GM19467 (cell line): ENCODE data around the gene PHF12.
A peak's percentile ranks its signal among the peaks of the same experiment; 100 is the strongest.

Experiments
- ATAC-seq: cut with Tn5 transposase; IDR thresholded peaks from one replicate; pipeline ENCODE4 v1.9.1; 2021; ENCODE audit warnings: mild to moderate bottlenecking, moderate library complexity; ENCODE audit not compliant: unreplicated experiment

Gene PHF12

DNA sequence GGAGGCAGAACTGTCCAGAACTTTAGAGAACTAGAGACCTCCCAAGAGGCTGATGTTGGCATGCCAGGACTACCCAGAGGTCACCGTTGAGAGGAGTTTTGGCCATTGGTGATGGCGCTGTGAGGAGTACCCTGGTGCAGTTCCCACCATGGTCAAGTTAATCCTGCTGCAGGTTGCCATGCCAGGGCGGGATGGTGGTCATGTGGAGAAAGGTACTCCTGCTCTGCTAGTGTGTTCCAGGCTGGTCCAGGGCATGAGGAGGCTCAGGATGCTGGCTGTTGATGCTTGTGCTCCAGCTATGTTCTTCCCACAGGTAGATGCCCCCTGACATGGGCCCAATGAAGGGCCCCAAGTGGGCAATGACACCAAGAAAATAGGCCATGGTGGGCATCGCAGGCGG is 4.1 kb upstream of the PHF12 start:
- no peak for ATAC-seq

DNA sequence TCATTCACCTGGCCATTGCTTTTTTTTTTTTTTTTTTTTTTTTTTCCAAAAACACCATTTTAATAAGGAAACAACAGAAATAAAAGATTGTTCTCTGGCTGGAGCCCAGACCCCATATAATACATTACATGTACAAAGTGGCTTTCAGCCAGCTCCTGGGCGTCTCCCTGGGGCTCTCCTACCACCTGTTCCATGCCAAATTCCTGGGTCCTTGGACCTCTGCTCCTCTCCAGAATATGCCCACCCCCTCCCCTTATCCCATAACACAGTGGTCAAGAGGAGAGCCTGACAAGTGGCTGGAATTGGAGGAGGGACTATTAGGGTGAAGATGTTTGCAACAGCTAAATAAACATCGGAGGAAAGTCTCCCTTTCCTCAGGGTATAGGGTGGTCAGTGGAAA is 3.6 kb upstream of the PHF12 start:
- ATAC-seq, result no peak

DNA sequence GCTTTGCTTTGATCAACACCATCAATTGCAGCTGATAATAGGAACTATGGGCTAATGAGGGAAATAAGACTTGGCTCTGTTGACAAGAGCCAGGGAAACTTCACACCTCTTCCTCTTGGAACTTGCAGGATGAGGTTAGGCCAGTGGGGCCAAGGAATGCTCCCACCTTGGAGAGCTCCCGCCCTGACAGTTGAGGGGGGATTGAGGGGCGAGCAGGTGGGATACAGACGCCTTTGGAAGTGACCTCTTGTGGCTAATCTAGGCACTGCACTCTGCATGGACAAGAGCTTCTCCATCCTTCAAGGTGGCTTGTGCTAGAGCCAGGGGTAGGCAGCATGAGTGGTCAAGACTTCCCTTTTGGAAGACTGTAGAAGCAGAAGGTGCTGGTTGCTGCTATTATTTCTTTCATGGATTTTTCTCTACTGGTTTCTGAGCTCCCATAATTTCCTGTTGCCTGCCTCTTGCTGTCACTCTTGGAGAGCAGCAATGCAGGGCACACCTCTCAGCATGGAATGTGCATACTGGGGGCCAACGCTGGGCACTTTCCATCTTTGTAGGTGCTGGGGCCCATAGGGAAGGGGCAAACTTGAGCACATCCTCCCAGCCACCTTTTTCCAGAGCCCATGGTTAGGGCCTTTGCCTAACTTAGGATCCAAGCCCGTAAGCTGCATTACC is 2.3 kb upstream of the PHF12 start:
- ATAC-seq, result no peak

DNA sequence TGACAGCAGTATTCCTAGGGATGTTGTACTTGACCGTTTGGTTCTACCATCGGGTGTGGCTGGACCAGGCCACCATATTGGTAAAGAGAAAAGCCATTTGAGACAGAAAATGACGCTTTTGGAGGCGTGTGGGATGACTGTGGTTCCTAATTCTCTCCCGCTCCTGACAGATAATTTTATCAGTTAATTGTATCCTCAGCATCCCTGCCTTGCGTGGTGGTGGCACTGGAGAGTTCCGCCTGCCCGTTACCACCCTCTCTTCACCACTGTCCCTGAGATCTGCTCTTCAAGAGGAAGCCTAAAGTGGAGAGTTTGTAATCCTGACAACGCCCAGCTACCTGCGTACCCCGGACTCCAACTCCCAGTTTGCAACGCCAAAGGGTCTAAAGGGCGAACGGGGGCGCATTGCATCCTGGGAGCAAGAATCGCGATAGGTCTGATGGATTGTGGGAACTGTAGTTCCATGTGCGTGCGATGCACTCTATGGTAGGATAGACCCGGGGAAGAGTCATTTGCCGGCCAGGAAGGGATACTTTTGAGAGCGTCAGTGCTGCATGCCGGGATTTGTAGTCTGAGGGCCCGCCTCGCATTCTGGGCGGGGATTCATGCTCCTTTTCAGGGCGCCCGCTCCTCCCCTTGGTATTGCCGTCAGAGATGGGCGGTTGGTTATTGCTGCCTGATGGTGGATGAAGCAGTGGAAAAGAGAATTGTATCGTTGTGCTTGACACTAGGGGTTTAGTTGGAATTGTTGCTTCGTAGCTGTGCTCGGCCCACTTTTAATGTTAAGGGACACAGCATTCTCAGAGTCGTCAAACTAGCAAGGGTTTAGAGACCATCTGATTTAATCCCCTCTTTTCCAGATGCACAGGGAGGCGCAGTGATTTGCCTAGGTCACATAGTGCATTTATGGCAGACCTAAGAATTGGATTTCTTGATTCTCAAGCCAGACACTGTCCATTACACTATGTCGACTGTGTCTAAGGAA is 965 bp upstream of the PHF12 start:
- peak; percentile 48 for ATAC-seq

DNA sequence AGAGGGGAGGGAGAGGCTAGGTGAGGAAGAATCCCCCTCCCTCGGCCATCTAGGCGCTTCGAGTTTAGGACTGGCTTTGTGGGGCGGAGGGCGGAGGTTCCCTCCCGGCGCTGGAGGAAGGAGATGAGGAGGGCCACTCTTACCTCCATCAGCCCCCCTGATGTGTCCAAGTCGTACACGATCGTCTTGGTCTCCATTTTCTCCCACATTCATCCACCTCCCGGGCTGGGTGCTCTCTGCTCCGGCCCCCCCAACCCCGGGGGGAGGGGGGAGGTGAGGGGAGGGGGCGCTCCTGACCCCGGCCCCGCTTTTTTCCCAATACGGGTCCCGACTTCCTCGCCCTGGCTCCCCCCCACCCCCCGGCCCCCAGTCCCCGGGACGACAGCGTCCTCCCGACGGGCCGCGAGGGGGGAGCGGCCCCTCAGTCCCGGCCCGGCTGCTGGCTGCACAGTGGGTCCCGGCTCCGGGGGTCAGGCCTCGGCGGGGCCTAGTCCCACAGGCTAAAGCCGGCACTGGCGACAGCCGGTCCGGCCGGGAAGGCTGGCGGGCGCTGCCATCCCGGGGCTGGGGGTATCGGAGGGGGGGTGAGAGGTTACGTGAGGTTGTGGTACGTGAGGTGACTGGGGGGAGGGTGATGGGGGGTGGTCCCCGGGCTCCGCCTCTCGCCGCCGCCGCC is 428 bp downstream of the PHF12 start:
- no peak for ATAC-seq

DNA sequence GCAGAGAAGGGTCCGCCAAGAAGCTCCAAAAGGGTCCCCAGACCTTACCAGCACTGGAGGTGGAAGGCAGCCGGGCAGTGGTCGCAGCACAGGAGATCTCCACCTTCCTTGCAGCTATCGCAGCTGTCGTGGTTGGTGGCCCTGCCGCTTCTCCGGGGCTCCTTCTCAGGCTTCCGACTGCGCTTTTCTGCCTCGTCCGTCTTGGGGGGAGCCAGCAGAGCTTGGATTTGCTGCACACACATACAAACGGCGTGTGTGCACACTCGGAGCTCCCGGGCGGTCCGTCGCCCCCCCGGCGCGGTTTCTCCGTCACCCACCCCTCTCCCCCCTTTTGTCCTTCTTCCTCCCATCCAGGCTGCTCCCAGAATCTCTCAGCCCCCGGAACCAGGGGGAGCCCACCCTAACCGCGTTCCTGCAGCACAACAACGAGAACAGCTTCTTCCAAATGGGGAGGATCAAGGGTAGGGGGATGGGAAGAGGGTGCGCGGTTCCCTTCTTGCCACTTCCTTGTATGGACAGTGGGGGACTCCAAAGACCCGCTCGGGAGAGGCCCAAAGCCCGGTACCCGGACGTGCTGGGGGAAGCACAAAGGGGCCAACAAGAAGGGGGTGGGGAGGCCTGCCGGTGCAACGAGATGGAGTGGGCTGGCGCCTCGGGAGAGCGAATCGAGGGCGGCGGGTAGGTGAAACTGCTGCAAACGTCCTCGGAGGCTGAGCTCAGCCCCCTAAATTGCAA is 1.1 kb downstream of the PHF12 start:
- ATAC-seq, result no peak

DNA sequence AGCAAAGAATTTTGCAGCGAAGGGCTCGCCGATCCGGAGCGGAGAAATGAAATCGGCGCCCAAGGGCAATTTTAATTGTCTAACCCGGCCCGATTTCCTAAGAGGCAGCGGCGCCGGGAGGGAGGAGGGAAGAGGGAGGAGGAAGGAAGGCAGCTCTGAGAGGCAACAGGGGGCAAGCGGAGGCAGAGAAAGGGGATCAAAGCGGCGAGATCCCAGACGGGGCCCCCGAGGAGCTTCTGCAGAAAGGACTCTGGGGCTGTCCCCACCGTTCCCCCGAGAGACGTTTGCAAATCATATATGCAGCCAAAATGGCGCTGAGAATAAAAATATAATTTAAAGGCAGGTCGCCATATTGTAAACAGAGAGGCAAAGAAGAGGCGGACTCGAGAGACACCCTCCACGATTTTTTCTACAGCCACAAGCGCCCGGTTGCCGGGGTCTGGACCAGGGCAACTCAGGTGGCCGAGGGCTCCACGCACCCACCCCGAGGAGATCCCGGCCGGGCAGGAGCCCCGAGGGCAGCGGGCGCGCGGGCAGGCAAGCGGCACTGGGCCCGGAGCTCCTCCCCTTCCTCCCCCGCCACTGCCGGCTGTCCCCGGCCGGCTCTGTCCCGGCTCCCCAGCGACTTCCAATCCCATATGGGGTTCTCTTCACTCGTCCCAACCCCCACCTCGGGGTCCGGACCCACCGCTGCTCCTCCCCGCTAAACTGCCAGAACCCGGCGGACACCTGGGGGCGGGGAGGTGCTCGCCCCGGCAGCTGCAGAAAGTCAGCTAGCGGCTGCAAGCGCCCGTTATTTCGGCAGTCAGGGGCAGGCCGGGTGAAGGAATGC is 1.9 kb downstream of the PHF12 start:
- no peak for ATAC-seq

DNA sequence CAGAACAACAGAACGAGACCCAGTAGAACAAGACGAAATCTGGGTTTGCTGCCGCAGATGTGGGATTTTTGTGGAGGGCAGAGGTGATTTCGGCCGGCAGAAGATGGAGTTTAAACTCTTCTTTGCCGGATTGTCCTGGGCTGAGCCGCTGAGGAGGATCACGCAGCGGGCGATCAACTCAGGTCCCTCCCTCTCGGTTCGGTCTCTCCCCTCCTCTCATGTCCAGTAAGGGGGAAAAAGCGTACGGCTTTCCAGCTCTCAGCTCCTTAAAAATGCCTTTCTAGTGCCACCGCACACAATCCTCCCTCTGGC is 2.5 kb downstream of the PHF12 start:
- no peak for ATAC-seq

DNA sequence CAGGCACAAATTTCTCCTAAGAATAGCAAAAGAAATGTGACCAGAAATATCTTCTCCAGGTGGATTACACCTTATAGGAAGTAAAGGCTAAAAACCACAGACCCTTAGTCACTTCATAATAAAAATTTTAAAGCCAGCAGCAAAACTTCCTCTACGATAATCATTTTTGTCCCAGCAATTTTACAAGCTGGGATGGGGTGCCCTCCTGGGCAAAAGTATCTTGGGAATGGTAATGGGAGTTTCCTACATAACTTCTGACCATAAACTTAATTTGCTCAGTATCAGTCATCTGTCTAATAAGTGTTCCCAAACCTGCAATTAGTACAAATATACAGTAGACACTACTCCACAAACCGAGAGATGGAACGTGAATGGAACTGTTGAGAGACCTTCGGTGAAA is 3.0 kb downstream of the PHF12 start:
- no peak for ATAC-seq

DNA sequence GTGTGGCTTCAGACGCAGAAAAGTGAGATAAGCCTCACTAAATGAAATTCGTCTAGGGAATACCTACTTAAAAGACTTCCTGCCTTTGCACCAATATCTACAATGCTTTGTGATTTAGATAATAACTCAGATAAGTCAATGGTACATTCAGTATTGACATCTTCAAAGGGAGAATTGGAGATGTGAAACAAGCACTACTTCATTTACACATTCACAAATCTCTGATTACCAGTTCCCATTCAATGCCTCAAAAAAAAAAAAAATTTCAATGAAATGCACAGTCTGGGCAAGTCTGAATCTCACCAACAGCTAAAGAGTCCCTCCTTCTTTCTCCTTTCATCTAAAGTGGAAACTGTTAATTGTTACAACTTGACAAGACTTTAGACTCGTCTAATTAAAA is 3.7 kb downstream of the PHF12 start:
- no peak for ATAC-seq

DNA sequence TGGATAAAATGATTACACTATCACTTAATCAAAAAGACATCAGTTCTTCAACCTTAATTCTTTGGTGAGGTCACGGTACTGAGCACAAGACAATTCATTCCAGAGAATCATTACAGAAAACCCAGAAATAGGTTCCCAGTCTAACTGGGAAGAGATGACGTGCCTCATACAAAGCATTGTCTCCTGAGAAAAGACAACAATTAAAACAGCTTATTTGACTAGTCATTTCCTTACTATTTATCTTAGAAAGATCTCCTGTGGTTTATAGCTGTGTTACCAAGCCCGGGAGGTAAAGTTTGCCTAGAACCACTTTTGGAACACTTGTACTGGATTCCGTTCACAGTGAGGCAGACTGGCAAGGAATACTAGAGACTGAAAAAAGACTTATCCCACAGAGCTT is 5.1 kb downstream of the PHF12 start:
- no peak for ATAC-seq

DNA sequence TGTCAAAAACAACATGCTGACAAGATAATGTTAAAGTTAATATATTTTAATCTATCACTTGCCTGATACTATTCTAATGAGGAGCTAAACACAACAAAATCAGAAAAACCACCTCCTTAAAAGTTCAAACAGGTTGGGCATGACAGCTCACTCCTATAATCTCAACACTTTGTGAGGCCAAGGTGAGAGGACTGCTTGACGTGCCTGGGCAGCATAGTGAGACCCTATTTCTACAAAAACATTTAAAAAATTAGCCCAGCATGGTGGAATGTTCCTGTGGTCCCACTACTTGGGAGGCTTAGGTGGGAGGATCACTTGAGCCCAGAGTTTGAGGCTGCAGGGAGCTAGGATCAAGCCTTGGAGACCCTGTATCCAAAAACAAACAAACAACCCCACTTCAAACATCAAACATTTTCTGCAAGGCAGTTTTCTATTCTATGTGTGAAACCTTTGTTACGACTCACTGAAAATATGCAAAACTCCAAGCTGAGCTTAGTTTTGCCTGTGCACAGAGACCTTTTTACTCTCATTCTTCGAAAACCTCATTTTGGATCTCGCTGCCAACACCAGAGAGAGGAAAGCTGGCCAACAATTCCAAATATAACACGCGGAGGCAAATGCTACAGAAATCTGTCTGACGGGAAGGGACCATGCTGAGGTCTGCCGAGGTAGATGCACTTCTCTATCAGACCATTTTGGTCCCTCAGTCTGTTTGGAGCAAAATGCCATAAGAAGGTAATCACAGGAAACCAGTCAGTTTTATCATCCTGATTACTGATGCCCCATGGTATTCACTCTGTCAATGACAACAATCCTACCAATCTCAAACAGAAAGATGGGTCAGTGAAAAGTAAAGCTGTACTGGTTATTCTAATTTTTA is 6.2 kb downstream of the PHF12 start:
- ATAC-seq, result no peak

DNA sequence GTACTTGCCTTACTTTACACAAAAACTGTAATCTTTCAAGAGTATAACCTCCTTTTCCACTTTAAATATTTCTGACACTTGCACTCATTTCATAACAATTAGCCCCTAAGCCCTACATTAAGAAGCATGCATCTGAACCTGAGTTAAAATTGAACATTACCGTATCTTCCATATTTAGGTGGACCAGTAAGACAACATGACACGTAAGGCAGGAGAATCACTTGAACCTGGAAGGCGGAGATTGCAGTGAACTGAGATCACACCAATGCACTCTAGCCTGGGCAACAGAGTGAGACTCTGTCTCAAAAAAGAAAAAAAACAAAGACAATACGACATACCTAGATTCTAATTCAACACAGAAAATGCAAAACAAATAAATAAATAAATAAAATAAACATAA is 7.0 kb downstream of the PHF12 start:
- ATAC-seq, result no peak

DNA sequence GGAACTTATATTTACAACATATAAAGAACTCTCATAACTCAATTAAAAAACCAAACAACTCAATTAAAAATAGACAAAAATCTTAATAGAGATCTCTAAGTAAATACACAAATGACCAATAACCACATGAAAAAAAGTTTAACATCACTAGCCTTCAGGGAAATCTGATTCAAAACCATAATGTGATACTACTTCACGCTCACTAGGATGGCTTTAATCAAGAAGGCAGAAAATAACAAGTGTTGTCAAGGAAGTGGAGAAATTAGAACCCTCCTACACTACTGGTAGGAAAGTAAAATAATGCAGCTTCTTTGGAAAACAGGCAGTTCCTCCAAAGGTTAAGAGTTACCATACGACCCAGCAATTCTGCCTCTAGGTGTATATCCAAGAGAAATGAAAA is 8.4 kb downstream of the PHF12 start:
- no peak for ATAC-seq

DNA sequence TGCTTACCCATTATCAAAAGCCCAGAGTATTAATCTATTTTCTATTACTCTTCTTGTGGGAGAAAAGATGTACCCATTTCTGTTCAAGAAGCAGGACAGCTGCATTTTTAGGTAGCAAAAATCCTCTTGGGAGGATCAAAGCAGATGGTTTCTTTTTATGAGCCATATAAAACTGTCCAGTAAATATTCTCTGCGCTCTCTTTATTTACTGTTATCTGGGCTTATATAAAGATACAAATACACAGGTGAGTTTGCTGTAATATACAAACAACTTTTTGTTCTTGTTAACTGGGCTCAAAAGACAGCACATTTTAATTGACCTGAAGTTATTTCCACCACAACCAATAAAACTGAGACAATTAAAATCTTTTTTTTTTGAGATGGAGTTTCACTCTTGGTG is 10.1 kb downstream of the PHF12 start:
- ATAC-seq, result no peak

DNA sequence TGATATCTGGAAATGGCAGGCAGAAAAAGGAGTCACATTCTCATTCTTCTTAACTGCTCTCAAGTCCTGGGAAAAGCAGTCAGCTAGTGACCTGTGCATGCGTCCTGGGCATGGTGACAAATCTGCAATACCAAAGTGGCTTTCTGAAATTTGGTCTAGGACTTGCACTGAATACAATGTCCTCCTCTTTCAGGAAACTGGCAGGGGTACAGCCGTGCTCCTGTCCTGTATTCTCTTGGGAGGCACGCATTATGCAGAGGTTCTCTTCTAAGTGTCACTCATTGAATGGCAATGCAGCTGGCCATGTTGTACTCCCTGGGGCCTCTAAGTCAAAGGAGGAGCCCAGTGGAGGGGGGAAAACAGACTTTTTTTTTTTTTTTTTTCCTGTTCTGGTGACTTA is 10.6 kb downstream of the PHF12 start:
- ATAC-seq, result no peak

DNA sequence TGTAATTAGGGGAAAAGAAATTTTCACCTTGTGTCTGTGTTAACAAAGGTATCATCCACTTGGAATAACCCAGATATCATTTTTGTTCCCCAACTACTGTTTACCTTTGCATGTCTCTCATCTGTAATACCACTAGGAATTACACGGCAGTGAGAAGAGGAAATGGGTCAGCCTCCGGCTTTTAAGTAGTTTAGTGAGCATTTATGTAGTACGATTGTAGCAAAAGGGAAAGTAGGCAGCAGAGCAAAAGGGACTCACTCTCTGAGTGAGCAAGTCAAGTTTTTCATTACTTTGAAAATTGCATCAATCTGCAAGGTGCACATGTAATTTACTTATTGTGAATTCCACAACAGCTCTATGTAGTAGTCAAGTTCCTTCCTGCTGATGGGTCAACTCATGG is 11.2 kb downstream of the PHF12 start:
- ATAC-seq, result no peak

DNA sequence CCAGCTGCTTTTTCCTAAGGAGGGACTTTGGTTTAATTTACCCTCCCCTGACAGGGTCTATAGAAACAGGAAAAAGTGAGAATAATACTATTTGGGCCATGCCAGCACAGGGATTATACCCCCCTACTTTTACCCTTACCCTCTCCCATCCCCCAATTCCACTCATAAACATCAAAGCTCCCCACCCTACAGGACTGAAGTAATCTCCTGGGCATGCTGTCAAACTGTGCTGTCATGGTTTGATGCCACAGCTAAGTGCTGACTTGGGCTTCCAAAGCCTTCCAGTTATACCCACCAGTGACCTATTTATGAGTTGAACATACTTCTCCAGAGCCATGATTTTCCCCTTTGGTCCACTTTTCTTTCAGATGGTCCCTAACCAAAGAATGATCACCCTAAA is 12.8 kb downstream of the PHF12 start:
- ATAC-seq, result no peak

DNA sequence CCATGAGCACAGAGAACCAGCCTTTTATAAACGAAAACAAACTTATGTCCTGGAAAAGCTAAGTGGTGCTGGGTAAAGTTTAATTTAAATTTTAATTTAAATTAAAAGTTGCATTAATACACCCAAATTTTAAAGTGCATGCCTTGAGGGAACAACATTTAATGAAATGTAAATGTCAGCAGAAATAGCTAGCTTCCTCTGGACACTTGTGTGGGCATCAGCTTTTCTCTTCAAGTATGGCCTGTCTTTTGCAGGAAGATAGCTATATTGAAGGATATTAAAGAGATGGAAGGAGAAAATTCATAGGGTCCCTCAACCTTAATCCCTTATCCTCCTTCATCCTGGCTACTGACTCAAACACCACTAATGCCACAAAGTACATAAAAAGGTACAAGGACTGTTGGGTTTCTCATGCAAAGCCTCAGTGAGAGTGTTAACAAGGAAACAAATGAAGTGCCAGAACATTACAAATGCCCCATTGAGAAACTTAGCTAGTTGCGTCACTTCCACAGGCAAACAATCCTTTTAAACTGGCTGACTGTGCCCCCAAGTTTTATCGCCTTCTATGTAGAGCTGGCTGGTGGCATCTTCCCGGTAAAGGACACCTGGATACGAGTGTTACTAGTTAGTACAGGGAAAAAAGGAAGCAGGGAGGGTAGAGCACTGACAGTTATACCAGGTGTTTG is 14.1 kb downstream of the PHF12 start:
- no peak for ATAC-seq
